Measurements from ENCODE around the gene SELENOW.
"Not testable (repeated sequence)": the region's sequence is repeated elsewhere in the genome, so short reads cannot be mapped to it uniquely, and the experiment has no call there.

The SELENOW gene

GRCh38 chr19:47756953-47757608 is 21.4 kb upstream of the SELENOW start:
- DNase-seq, result no peak

- DNase-seq, result no peak
These were observed 20.7 kb upstream of the SELENOW start for GRCh38 chr19:47757617-47758442.

DNA sequence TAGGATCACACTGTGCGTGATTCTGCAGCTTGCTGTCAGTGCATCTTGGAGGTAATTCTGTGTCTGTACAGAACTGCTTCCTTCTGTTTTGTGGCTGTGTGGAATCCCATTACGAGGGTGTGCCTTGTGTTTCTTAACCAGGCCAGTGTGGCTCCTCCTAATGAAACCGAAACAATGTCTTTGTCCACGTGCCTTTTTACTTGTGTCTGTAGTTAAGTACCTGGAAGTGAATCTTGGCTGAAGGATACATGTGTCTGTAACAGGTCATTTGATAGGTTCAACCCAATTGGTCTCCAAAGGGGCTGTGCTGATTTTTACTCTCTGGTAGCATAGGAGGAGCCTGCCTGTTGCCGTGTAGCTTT is 20.1 kb upstream of the SELENOW start:
- DNase-seq, result no peak

GRCh38 chr19:47760632-47760999 is 17.9 kb upstream of the SELENOW start:
- DNase-seq, result no peak

- no peak for DNase-seq
These were observed 16.9 kb upstream of the SELENOW start for GRCh38 chr19:47761566-47761965.

- DNase-seq, result no peak
These were observed 16.4 kb upstream of the SELENOW start for GRCh38 chr19:47762151-47762550.

GRCh38 chr19:47762615-47763308 is 15.7 kb upstream of the SELENOW start:
- no peak for DNase-seq

DNA sequence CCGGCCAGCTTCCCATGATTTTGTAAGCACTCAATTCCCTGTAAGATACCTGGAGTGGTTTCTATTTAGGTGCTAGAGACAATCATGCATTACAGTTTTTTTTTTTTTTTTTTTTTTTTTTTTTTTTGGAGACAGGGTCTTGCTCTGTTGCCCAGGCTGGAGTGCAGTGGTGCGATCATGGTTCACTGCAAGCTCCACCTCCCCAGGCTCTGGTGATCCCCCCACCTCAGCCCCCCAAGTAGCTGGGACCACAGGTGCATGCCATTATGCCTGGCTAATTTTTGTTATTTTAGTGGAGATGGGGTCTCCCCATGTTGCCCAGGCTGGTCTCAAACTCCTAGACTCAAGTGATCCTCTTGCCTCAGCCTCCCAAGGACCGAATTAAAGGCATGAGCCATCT is 13.8 kb upstream of the SELENOW start:
- not testable (repeated sequence) for DNase-seq

GRCh38 chr19:47765523-47766358 is 12.8 kb upstream of the SELENOW start:
- DNase-seq, result peak; percentile 48 to 59

DNA sequence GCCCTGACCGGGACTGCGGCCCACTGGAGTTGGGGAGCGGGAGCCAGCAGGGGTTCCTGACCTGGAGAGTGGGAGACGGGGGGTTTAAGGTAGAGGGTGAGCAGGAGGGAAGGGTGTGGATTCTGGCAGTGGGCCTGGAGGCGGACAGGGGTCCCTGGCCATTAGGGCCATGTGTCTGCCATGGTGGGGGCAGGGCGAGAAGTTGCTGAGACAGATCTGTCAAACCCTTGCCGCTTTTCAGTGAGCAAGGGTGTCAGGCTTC is 12.2 kb upstream of the SELENOW start:
- DNase-seq, result no peak

DNA sequence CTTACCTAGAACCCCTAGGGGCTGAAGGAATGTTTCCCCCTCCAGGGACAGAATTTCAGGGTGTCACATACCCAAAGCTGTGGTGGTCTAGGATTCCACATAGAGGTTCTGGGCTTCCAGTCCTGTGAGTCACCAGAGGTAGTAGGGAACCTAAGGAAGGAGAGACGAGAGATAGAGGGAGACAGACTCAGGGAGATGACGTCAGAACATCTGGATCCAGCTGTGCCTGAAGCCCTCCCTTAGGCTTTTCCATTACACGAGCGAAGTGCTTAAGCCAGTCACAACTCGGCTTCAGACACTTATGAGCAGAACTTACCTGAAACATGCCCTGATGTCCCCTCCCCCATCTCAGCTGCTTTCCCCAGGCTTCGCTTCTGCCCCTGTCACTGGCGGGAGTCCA is 11.8 kb upstream of the SELENOW start:
- DNase-seq, result no peak

GRCh38 chr19:47767349-47767748 is 11.2 kb upstream of the SELENOW start:
- no peak for DNase-seq

- no peak for DNase-seq
These were observed 9.9 kb upstream of the SELENOW start for GRCh38 chr19:47768604-47769003.

DNA sequence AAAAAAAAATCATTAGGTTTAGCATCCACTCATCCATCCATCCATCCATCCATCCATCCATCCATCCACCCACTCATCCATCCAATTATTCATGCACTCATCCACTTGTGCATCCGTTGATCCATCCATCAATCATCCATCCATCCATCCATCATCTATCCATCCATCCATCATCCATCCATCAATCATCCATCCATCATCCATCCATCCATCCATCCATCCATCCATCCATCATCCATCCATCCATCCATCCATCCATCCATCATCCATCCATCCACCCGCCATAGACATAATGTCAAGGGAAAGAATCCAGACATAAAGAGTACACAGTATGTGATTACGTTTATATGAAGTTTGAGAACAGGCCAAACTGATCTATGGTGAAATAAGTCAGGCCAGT is 9.0 kb upstream of the SELENOW start:
- no peak for DNase-seq

DNA sequence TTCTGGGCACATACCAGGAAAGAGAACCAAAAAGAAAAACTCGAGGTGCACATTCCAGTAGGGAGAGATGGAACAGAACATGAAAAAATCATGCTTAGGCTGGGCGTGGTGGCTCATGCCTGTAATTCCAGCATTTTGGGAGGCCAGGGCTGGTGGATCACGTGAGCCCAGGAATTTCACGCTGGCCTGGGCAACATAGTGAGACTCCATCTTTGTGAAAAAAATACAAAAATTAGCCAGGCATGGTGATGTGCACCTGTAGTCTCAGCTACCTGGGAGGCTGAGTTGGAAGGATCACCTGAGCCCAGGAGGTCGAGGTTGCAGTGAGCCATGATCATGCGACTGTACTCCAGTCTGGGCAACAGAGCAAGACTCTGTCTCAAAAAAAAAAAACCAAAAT is 7.2 kb upstream of the SELENOW start:
- not testable (repeated sequence) for DNase-seq

- DNase-seq, result peak in 1 of 2 experiments; percentile 18
These were observed 1.9 kb upstream of the SELENOW start for GRCh38 chr19:47776568-47776967.

DNA sequence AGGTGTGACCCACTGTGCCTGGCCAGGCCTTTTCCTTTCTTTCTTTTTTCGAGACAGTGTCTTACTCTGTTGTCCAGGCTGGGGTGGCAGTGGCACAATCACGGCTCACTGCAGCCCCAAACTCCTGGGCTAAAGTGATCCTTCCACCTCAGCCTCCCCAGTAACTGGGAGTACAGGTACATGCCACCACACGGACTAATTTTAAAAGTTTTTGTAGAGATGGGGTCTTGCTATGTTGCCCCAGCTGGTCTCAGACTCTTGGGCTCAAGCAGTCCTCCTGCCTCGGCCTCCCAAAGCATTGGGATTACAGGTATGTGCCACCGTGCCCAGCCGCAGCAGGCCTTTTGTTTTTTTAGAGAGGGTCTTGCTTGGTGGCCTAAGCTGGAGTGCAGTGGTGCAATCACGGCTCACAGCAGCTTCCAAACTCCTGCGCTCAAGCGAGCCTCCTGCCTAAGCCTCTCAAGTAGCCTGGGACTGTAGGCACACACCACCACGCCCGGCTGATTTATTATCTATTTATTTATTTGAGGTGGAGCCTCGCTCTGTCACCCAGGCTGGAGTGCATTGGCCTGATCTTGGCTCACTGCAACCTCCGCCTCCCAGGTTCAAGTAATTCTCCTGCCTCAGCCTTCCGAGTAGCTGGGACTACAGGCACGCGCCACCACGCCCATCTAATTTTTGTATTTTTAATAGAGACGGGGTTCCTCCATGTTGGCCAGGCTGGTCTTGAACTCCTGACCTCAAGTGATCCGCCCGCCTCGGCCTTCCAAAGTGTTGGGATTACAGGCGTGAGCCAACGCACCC is 1.1 kb upstream of the SELENOW start:
- not testable (repeated sequence) for DNase-seq

DNA sequence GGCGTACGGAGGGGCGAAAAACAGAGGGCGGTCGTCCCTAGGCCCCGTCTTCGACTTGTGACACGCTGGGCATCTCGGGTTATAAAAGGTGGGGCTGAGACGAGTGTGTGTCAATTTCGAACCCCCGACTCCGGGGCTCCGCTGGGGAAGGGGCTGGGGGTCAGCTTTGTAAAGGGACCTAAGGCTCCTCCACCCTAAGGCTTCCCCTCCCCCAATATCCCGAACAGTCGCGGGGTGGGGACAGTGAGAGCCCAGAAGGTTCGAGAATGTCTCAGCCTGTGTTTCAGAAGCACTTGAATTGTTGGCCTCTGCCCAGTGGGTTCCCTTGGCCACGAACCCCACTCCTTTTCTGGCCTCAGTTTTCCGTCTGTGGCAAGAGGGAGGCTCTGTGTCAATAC is 450 bp downstream of the SELENOW start:
- no peak for DNase-seq

DNA sequence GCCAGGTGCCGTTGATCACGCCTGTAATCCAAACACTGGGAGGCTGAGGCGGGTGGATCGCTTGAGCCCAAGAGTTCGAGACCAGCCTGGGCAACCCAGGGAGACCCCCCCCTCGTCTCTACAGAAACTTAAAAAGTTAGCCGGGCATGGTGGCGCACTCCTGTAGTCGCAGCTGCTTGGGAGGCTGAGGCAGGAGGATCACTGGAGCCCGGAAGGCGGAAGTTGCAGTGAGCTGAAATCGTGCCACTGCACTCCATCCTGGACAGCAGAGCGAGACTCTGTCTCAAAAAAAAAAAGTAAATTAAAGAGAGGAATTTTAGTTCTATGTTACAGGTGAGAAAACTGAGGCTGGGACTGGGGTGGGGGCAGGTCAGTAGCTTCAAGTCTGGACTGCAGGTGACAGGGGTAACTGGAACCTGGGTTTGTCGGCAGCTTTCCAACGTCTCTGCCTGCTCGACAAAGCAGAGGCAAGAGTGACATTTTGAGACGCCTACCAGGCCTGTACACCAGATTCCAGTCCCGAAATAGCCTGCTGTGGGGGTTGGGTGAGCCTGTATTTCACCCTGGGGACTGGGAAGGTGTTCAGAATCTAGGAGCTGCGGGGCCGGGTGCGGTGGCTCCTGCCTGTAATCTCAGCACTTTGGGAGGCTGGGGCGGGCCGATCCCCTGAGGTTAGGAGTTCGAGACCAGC is 1.2 kb downstream of the SELENOW start:
- DNase-seq, result no peak

GRCh38 chr19:47780215-47780551 is 1.7 kb downstream of the SELENOW start:
- DNase-seq, result no peak

- DNase-seq, result no peak
These were observed 3.2 kb downstream of the SELENOW start for GRCh38 chr19:47781590-47782262.

Data from NCI-H1930 (cell line).